ENCODE data around the gene WWTR1.

The WWTR1 gene

DNA sequence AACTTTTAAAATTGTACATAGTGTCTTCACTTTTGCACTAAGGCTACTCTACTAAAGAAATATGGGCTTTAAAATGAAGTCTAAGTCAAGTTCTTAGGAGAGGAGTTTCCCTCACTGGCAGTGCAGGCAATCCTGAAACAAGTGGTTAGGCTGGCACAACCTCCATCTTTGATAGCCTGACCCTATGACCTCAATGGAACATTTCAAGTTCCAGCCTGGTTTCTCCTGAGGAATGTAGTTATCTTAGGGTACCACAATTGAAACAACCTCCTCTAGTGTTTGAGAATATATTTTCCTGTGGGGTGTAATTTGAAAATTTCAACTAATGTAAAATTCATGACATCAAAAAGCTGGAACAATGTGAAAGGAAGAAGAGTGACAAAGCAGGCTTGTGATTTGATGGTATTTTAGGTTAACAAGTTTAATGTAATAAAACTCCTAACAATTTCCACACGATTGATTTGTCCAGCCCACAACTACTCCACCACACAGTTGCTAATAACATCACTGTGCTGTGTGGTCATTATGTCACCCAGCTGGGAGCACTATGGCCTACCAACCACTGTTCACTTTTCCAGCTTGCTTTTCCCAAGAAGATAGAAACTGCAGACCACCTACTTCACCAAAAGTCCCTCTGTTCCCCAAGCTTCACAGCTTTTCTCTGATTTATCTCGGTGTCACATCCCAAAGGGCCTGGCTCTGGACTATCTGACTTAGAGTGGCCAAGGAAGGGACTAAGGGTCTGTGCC is 1.8 kb downstream of the WWTR1 start:
- peak overlapping the region; percentile 79 for H3K4me3 ChIP-seq (replicated peaks; ENCODE audit: low read depth, low read length)
- TF ChIP-seq, protein P1, sequence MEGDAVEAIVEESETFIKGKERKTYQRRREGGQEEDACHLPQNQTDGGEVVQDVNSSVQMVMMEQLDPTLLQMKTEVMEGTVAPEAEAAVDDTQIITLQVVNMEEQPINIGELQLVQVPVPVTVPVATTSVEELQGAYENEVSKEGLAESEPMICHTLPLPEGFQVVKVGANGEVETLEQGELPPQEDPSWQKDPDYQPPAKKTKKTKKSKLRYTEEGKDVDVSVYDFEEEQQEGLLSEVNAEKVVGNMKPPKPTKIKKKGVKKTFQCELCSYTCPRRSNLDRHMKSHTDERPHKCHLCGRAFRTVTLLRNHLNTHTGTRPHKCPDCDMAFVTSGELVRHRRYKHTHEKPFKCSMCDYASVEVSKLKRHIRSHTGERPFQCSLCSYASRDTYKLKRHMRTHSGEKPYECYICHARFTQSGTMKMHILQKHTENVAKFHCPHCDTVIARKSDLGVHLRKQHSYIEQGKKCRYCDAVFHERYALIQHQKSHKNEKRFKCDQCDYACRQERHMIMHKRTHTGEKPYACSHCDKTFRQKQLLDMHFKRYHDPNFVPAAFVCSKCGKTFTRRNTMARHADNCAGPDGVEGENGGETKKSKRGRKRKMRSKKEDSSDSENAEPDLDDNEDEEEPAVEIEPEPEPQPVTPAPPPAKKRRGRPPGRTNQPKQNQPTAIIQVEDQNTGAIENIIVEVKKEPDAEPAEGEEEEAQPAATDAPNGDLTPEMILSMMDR (IDR thresholded peaks at IDR 0.05; ENCODE audit: low read depth, low read length, missing control alignments), result no peak
- no peak for DNase-seq (ENCODE audit: extremely low read depth, low read depth)

DNA sequence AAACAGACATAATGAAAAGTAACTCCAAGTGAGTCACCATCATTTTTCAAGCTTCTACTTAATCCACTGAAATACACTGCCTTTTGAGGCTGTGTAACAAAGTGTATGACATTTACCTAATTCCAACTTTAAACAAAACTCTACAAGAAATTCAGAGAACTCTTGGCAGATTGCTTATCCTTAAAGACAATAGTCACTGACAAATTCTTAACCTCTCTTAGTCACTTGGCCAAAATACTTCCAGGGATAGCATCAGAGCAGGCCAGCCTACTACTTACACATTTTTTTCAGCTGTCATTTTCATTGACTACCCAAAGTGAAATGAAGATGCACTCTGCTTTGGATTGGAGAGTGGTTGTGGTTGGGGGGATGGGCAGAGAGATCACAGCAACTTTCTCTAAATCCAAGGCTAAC is 3.6 kb downstream of the WWTR1 start:
- H3K4me3 ChIP-seq (replicated peaks; ENCODE audit: low read depth, low read length), result peak overlapping the region; percentile 79
- TF ChIP-seq, protein P1 (IDR thresholded peaks at IDR 0.05; ENCODE audit: low read depth, low read length, missing control alignments), result no peak
- DNase-seq (ENCODE audit: extremely low read depth, low read depth), result no peak

DNA sequence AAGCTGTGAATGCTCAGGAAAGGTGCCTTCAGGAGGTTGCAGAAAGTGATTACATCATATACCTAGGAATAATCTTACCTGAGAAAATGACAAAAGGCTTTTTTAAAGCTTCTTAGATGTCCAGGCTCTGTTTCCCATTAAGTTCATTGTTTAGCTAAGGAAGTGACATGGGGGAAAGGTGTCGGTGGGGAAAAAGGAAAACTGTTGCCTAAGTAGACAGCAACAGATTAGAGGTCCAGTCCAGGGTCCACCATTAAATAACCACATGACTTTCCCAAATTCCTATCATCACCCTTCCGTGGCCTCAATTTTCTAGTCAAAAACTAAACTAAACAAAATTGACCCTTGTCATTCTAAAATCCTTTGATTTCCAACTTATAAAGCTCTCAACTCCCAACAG is 4.3 kb downstream of the WWTR1 start:
- DNase-seq (ENCODE audit: extremely low read depth, low read depth), result no peak
- H3K4me3 ChIP-seq (replicated peaks; ENCODE audit: low read depth, low read length), result peak overlapping the region; percentile 79
- TF ChIP-seq, protein P1 (IDR thresholded peaks at IDR 0.05; ENCODE audit: low read depth, low read length, missing control alignments), result no peak

DNA sequence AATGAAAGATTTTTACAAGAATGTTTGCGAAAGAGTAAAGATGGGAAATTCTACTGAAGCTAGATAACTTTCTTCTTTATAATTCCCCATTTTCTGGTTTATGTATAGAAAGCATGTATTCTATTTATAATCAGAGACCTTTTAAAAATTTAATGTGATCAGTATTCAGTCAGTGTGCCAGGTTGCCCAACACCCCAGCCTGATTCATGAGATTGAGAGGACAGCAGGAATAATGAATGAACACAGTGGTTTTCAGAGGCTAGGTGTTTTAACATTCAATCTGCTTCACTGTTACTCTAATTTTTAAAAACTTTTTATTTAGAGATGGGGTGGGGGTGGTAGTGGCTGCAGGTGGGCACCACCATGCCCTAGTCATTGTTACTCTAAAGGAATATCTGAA is 4.7 kb downstream of the WWTR1 start:
- DNase-seq (ENCODE audit: extremely low read depth, low read depth), result no peak
- peak overlapping the region; percentile 79 for H3K4me3 ChIP-seq (replicated peaks; ENCODE audit: low read depth, low read length)
- TF ChIP-seq, protein P1 (IDR thresholded peaks at IDR 0.05; ENCODE audit: low read depth, low read length, missing control alignments), result no peak

DNA sequence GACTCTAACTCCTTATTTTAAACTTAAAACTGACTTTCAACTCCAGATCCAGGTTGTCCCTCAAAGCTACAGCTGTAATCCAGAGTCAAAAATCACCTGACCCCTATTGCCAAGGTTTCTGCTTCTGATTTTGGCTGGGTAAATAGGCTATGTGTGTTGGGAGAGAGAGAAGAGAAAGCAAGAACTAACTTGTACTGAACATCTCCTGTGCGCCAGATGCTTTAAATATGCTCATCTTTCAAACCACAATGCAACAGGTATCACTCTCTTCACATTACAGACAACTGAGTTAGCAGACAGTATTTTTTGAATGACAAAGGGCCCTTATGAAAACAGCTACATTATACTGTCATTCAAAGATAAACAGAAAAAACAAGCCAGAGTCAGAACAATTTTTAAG is 7.0 kb downstream of the WWTR1 start:
- TF ChIP-seq, protein P1 (IDR thresholded peaks at IDR 0.05; ENCODE audit: low read depth, low read length, missing control alignments), result no peak
- DNase-seq (ENCODE audit: extremely low read depth, low read depth), result no peak
- no peak overlapping the region for H3K4me3 ChIP-seq (replicated peaks; ENCODE audit: low read depth, low read length)

DNA sequence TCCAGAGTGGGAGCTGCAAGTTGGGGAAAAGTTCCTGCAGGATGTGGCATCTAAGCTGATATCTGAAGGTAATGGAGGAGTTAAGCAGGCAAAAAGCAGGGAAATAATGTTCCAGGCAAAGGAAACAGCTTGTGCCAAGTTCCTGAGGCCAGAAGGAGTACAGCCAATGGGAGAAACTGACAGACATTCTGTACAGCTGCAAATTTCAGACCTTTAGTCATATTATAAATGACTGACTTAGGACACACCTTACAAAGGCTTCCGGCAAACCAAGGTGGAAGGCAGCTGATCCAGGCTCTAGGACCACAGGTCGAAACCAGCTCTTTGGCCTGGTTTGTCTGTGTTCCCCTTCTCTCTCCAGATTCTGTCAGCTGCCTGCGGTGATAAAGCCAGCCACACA is 9.3 kb downstream of the WWTR1 start:
- DNase-seq (ENCODE audit: extremely low read depth, low read depth), result no peak
- TF ChIP-seq, protein P1 (IDR thresholded peaks at IDR 0.05; ENCODE audit: low read depth, low read length, missing control alignments), result no peak
- H3K4me3 ChIP-seq (replicated peaks; ENCODE audit: low read depth, low read length), result no peak overlapping the region

DNA sequence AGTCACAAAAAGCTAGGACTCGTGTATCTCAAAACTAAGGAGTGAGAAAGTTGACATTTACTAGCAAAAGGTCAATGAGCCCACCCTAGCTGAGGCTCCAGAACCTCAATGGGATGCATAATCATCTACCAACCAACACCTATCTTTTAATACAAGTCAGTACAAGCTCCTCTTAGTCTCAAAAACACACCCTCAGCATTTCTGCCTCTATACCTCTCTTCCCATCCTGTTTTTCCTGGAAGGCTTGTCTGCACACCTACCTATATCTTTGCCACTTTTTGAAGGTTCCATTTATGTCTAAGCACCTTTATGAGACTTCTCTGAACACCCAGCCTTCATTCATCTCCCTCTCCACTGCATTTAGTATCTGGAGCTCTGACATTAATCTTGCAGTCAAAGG is 10.0 kb downstream of the WWTR1 start:
- no peak overlapping the region for H3K4me3 ChIP-seq (replicated peaks; ENCODE audit: low read depth, low read length)
- TF ChIP-seq, protein P1 (IDR thresholded peaks at IDR 0.05; ENCODE audit: low read depth, low read length, missing control alignments), result no peak
- DNase-seq (ENCODE audit: extremely low read depth, low read depth), result no peak
